Glutamatergic neuron (in vitro differentiated cells): ENCODE results near the gene TRNT1. TPM values are rescaled to one million over a fixed set of nuclear protein-coding genes. Genes with fewer than 3 reads are reported as not detected.

Experiments
- DNase-seq: peaks from one replicate; pipeline ENCODE4 v3.0.0; 2022
- H3K27ac Mint-ChIP-seq: one replicate; pipeline ENCODE4 v1.8.0; 2020; ENCODE audit warnings: mild to moderate bottlenecking, mixed read lengths, inconsistent platforms; ENCODE audit not compliant: unreplicated experiment
- H3K27me3 Mint-ChIP-seq: one replicate; pipeline ENCODE4 v1.8.0; 2020; ENCODE audit warnings: mild to moderate bottlenecking, moderate library complexity, mixed read lengths, inconsistent platforms; ENCODE audit not compliant: unreplicated experiment
- H3K36me3 Mint-ChIP-seq: one replicate; pipeline ENCODE4 v1.8.0; 2020; ENCODE audit warnings: mild to moderate bottlenecking, mixed read lengths, inconsistent platforms; ENCODE audit not compliant: unreplicated experiment
- H3K4me1 Mint-ChIP-seq: one replicate; pipeline ENCODE4 v1.8.0; 2020; ENCODE audit warnings: mild to moderate bottlenecking, low read depth, mixed read lengths, inconsistent platforms; ENCODE audit not compliant: unreplicated experiment
- H3K4me3 Mint-ChIP-seq: one replicate; pipeline ENCODE4 v1.8.0; 2020; ENCODE audit warnings: mild to moderate bottlenecking, mixed read lengths, inconsistent platforms; ENCODE audit not compliant: unreplicated experiment
- H3K9me3 Mint-ChIP-seq: one replicate; pipeline ENCODE4 v1.8.0; 2020; ENCODE audit warnings: mild to moderate bottlenecking, moderate library complexity, mixed read lengths, inconsistent platforms; ENCODE audit not compliant: unreplicated experiment
- CTCF ChIP-seq: fragments of 200-600 bp; sonication (generic); IDR thresholded peaks from one replicate; pipeline ENCODE4 v1.5.0; 2021; ENCODE audit not compliant: partially characterized antibody, unreplicated experiment
- total RNA-seq: library from RNA; stranded (reverse); fragmentation: NEBNext Ultra II Directional; extraction: Animal tissue kit (Norgen Biotek cat#: 25700); gene quantifications from one replicate; pipeline ENCODE4 v1.2.1, GENCODE V29; 2021; ENCODE audit not compliant: unreplicated experiment

Gene TRNT1
- total RNA-seq, 1 donor from 2014 or later, result 27.3 TPM

- TF ChIP-seq CTCF, result no peak
- no peak for DNase-seq
- Mint-ChIP-seq H3K4me1 (no peaks in the 10 kb centered on the region), H3K36me3 (no peaks in the 10 kb centered on the region), H3K27me3 (no peaks in the 10 kb centered on the region), H3K4me3 (no peak overlapping the region), H3K9me3 (no peaks in the 10 kb centered on the region), H3K27ac (no peak overlapping the region)
Measured at GRCh38 chr3:3172627-3173026, 45.9 kb downstream of the TRNT1 start.

GRCh38 chr3:3177861-3178497, 51.2 kb downstream of the TRNT1 start:
- H3K4me3 Mint-ChIP-seq, result peak overlapping the region; percentile 95
- no peak overlapping the region for H3K27ac Mint-ChIP-seq
- no peaks in the 10 kb centered on the region for H3K9me3 Mint-ChIP-seq
- no peak for TF ChIP-seq CTCF
- peaks cover 8% of the 10 kb centered on the region for H3K4me1 Mint-ChIP-seq
- peaks cover 5% of the 10 kb centered on the region for H3K27me3 Mint-ChIP-seq
- DNase-seq, result no peak
- H3K36me3 Mint-ChIP-seq, result no peaks in the 10 kb centered on the region

- H3K27me3 Mint-ChIP-seq, result peaks cover 7% of the 10 kb centered on the region
- peak overlapping the region; percentile 84 for H3K27ac Mint-ChIP-seq
- H3K4me1 Mint-ChIP-seq, result peaks cover 8% of the 10 kb centered on the region
- H3K36me3 Mint-ChIP-seq, result no peaks in the 10 kb centered on the region
- no peaks in the 10 kb centered on the region for H3K9me3 Mint-ChIP-seq
- TF ChIP-seq CTCF, result no peak
- peak overlapping the region; percentile 95 for H3K4me3 Mint-ChIP-seq
- DNase-seq, result no peak
Measured at GRCh38 chr3:3178498-3179328, 52.0 kb downstream of the TRNT1 start.

- peaks cover 9% of the 10 kb centered on the region for H3K27me3 Mint-ChIP-seq
- peak; percentile 99 for TF ChIP-seq CTCF
- DNase-seq, result peak; percentile 90
- H3K9me3 Mint-ChIP-seq, result no peaks in the 10 kb centered on the region
- H3K4me3 Mint-ChIP-seq, result peak within 1 kb of the TSS; percentile 95
- H3K27ac Mint-ChIP-seq, result peak within 1 kb of the TSS; percentile 84
- H3K4me1 Mint-ChIP-seq, result peaks cover 8% of the 10 kb centered on the region
- H3K36me3 Mint-ChIP-seq, result no peaks in the 10 kb centered on the region
Measured at GRCh38 chr3:3179407-3180094, 52.8 kb downstream of the TRNT1 start, which contains the start of gene CRBN. CRBN (minus strand) TSS chr3:3179691; CDS start chr3:3179687, 4 bp downstream.
